GM12872 (cell line): ENCODE results near the gene ZDHHC7.

Experiments used
- CTCF ChIP-seq: IDR thresholded peaks from 3 replicates; pipeline ENCODE4 v1.5.1; 2011; ENCODE audit warnings: low read depth, mild to moderate bottlenecking, low read length, moderate library complexity; ENCODE audit not compliant: insufficient read depth

ZDHHC7 gene

GRCh38 chr16:84995663-84996062 lies 15.7 kb downstream of the ZDHHC7 start:
- TF ChIP-seq CTCF = no peak

- TF ChIP-seq CTCF = no peak
Measured at GRCh38 chr16:84993926-84994325, 17.4 kb downstream of the ZDHHC7 start.

- no peak for TF ChIP-seq CTCF
Measured at GRCh38 chr16:84992717-84993075, 18.6 kb downstream of the ZDHHC7 start.

- no peak for TF ChIP-seq CTCF
Measured at GRCh38 chr16:84990782-84991181, 20.6 kb downstream of the ZDHHC7 start.

GRCh38 chr16:84989749-84990620 lies 21.4 kb downstream of the ZDHHC7 start:
- TF ChIP-seq CTCF = no peak

- TF ChIP-seq CTCF = no peak
Measured at GRCh38 chr16:84988328-84989080, 22.8 kb downstream of the ZDHHC7 start.

GRCh38 chr16:84986879-84987278 lies 24.5 kb downstream of the ZDHHC7 start:
- TF ChIP-seq CTCF = no peak
